Measurements from ENCODE around the gene GLRX5. TPM values are rescaled to one million over a fixed set of nuclear protein-coding genes. Genes with fewer than 3 reads are reported as not detected.

The GLRX5 gene
- total RNA-seq, 2 donors from 2014 or later = 21.5 to 49.1 TPM

- Histone ChIP-seq H3K36me3 (replicated peaks in 1 of 2; ENCODE audit: insufficient read depth in 1 of 2, low read depth in 2 of 2) (no peaks in the 10 kb centered on the region), H3K27me3 (no peaks in the 10 kb centered on the region), H3K4me3 (no peak overlapping the region), H3K4me1 (peaks cover 12% of the 10 kb centered on the region), H3K27ac (no peak overlapping the region), H3K9me3 (no peaks in the 10 kb centered on the region)
- DNase-seq (peak; percentile 92 to 96 (median 94)), ATAC-seq (peak; percentile 95)
- intact Hi-C loops (cut with DNase I) = loop anchor here (5.0 kb wide), 2 partner anchors 211 to 431 kb away; no protein-coding TSS in a partner anchor
- WGBS, 2 donors = 2 to 5% methylated on average over 14 of the region's 14 CpGs
- TF ChIP-seq POLR2A (IDR thresholded peaks at IDR 0.05) (no peak), CTCF (IDR thresholded peaks at IDR 0.05) (peak; percentile 96 to 100 (median 100))
Measured at GRCh38 chr14:95561001-95561412, 26.2 kb downstream of the GLRX5 start.

- ATAC-seq (no peak), DNase-seq (no peak)
- Histone ChIP-seq H3K9me3 (no peaks in the 10 kb centered on the region), H3K4me1 (peaks cover 17% of the 10 kb centered on the region), H3K27ac (no peak overlapping the region), H3K27me3 (no peaks in the 10 kb centered on the region), H3K4me3 (no peak overlapping the region), H3K36me3 (replicated peaks in 1 of 2; ENCODE audit: insufficient read depth in 1 of 2, low read depth in 2 of 2) (no peaks in the 10 kb centered on the region)
- WGBS, 2 donors = 78 to 81% methylated on average over 16 to 18 of the region's 18 CpGs
- intact Hi-C loops (cut with DNase I) = loop anchor here (5.0 kb wide), 2 partner anchors 209 to 429 kb away; no protein-coding TSS in a partner anchor
- TF ChIP-seq POLR2A (IDR thresholded peaks at IDR 0.05) (no peak), CTCF (IDR thresholded peaks at IDR 0.05) (no peak)
Measured at GRCh38 chr14:95562892-95563685, 28.2 kb downstream of the GLRX5 start.

GRCh38 chr14:95564060-95564459 lies 29.2 kb downstream of the GLRX5 start:
- Histone ChIP-seq H3K4me3 (no peak overlapping the region), H3K27ac (peak overlapping the region in 3 of 4 donors; percentile 45 to 69 (median 67)), H3K4me1 (peaks cover 15% of the 10 kb centered on the region), H3K9me3 (no peaks in the 10 kb centered on the region), H3K27me3 (no peaks in the 10 kb centered on the region), H3K36me3 (replicated peaks in 1 of 2; ENCODE audit: insufficient read depth in 1 of 2, low read depth in 2 of 2) (no peaks in the 10 kb centered on the region)
- DNase-seq = peak; percentile 43 to 90 (median 80)
- 42 to 43% methylated on average over 3 to 4 of the region's 4 CpGs for WGBS, 2 donors
- intact Hi-C loops (cut with DNase I) = loop anchor here (5.0 kb wide), 2 partner anchors 208 to 428 kb away; no protein-coding TSS in a partner anchor
- no peak for ATAC-seq
- TF ChIP-seq CTCF (IDR thresholded peaks at IDR 0.05) (no peak), POLR2A (IDR thresholded peaks at IDR 0.05) (no peak)

- no peak for TF ChIP-seq POLR2A (IDR thresholded peaks at IDR 0.05)
- TF ChIP-seq CTCF (IDR thresholded peaks at IDR 0.05) = no peak
- WGBS, 2 donors = 82 to 92% methylated on average over 3 of the region's 3 CpGs
Measured at GRCh38 chr14:95569440-95569839, 34.6 kb downstream of the GLRX5 start.

More at GRCh38 chr14:95569440-95569839, 34.6 kb downstream of the GLRX5 start:
- Histone ChIP-seq H3K9me3 (no peaks in the 10 kb centered on the region), H3K27me3 (no peaks in the 10 kb centered on the region), H3K4me3 (no peak overlapping the region), H3K36me3 (replicated peaks in 1 of 2; ENCODE audit: insufficient read depth in 1 of 2, low read depth in 2 of 2) (no peaks in the 10 kb centered on the region), H3K27ac (no peak overlapping the region), H3K4me1 (peaks cover 5% of the 10 kb centered on the region)
- DNase-seq = no peak
- ATAC-seq = no peak
- intact Hi-C loops (cut with DNase I) = no loop called here
